GM23338 (cell line): ENCODE results near the gene OASL. TPM values are rescaled to one million over a fixed set of nuclear protein-coding genes. Genes with fewer than 3 reads are reported as not detected.

ENCODE experiments used
- ATAC-seq: fragments of 200-7000 bp; cut with Tn5 transposase; 3 replicates; pipeline ENCODE4 v1.9.1; 2020
- DNase-seq: peaks from one replicate; pipeline ENCODE4 v3.0.0-alpha.2; 2015; ENCODE audit warnings: low spot score
- H2AFZ ChIP-seq: fragments of 200-600 bp; sonication (generic); 2 replicates; pipeline ENCODE4 v1.8.0; 2016; ENCODE audit warnings: antibody characterized with exemption, mild to moderate bottlenecking, moderate library complexity
- H3F3A ChIP-seq: fragments of 200-600 bp; sonication (generic); replicated peaks from 2 replicates; pipeline ENCODE4 v1.8.0; 2017; ENCODE audit warnings: antibody characterized with exemption, mixed run types, low read depth
- H3K27ac ChIP-seq: fragments of 200-600 bp; sonication (generic); 2 replicates; pipeline ENCODE4 v1.6.1; 2016; ENCODE audit warnings: low read depth
- H3K27me3 ChIP-seq: fragments of 200-600 bp; sonication (generic); 2 replicates; pipeline ENCODE4 v1.8.0; 2016; ENCODE audit warnings: mild to moderate bottlenecking, mixed run types, moderate library complexity; ENCODE audit not compliant: insufficient read depth
- H3K36me3 ChIP-seq: fragments of 200-600 bp; sonication (generic); 2 replicates; pipeline ENCODE4 v1.8.0; 2016; ENCODE audit warnings: mild to moderate bottlenecking; ENCODE audit not compliant: insufficient read depth
- H3K4me1 ChIP-seq: fragments of 200-600 bp; sonication (generic); 2 replicates; pipeline ENCODE4 v1.8.0; 2016; ENCODE audit warnings: mild to moderate bottlenecking, moderate library complexity; ENCODE audit not compliant: insufficient read depth
- H3K4me2 ChIP-seq: fragments of 200-600 bp; sonication (generic); 2 replicates; pipeline ENCODE4 v1.7.1; 2017; ENCODE audit warnings: mixed run types
- H3K4me3 ChIP-seq: fragments of 200-600 bp; sonication (generic); 2 replicates; pipeline ENCODE4 v1.6.1; 2016; ENCODE audit warnings: mixed run types
- H3K79me2 ChIP-seq: fragments of 200-600 bp; sonication (generic); replicated peaks from 2 replicates; pipeline ENCODE4 v1.8.0; 2017; ENCODE audit warnings: mild to moderate bottlenecking; ENCODE audit not compliant: insufficient read depth
- H3K9me2 ChIP-seq: fragments of 200-600 bp; sonication (generic); 2 replicates; pipeline ENCODE4 v1.8.0; 2017; ENCODE audit not compliant: insufficient read depth
- H4K20me1 ChIP-seq: fragments of 200-600 bp; sonication (generic); replicated peaks from 2 replicates; pipeline ENCODE4 v1.8.0; 2017; ENCODE audit warnings: mild to moderate bottlenecking; ENCODE audit not compliant: insufficient read depth
- H3K27ac Mint-ChIP-seq: 2 replicates; pipeline ENCODE4 v1.8.0; 2020; ENCODE audit warnings: inconsistent platforms, mild to moderate bottlenecking, moderate library complexity, mixed read lengths
- H3K27me3 Mint-ChIP-seq: 3 replicates; pipeline ENCODE4 v1.8.0; 2022; ENCODE audit warnings: low read depth, mild to moderate bottlenecking, moderate library complexity, mixed read lengths, inconsistent platforms; ENCODE audit not compliant: insufficient read depth, poor library complexity
- H3K36me3 Mint-ChIP-seq: 3 replicates; pipeline ENCODE4 v1.8.0; 2021; ENCODE audit warnings: low read depth, mild to moderate bottlenecking, inconsistent platforms, moderate library complexity, mixed read lengths
- H3K4me1 Mint-ChIP-seq: 3 replicates; pipeline ENCODE4 v1.8.0; 2020; ENCODE audit warnings: mild to moderate bottlenecking, inconsistent platforms, mixed read lengths
- H3K4me3 Mint-ChIP-seq: 3 replicates; pipeline ENCODE4 v1.8.0; 2021; ENCODE audit warnings: moderate library complexity, mild to moderate bottlenecking, inconsistent platforms, mixed read lengths
- H3K9me3 Mint-ChIP-seq: 3 replicates; pipeline ENCODE4 v1.8.0; 2020; ENCODE audit warnings: moderate library complexity, mild to moderate bottlenecking, inconsistent platforms, mixed read lengths
- CREB1 ChIP-seq: fragments of 250-450 bp; sonication (Bioruptor Pico); IDR thresholded peaks from 2 replicates; pipeline ENCODE4 v1.5.0; 2020; ENCODE audit warnings: low read depth, mild to moderate bottlenecking, moderate library complexity
- CTCF ChIP-seq, 2 experiments: fragments of 200-600 bp in 1 of 2; sonication (generic) in 1 of 2; conservative IDR thresholded peaks; 2 replicates each; pipeline versions ENCODE4 v1.5.1 to v1.6.1; 2016 to 2017; ENCODE audit warnings: antibody characterized with exemption in 2 of 2, low read depth in 2 of 2, mild to moderate bottlenecking in 2 of 2, moderate library complexity in 1 of 2
- ETS1 ChIP-seq: IDR thresholded peaks from 2 replicates; pipeline ENCODE4 v1.6.1; 2016; ENCODE audit warnings: antibody characterized with exemption
- EZH2phosphoT487 ChIP-seq: fragments of 200-600 bp; sonication (generic); IDR thresholded peaks from one replicate; pipeline ENCODE4 v1.8.1; 2018; ENCODE audit warnings: antibody characterized with exemption; ENCODE audit not compliant: unreplicated experiment
- JUNB ChIP-seq: IDR thresholded peaks from one replicate; pipeline ENCODE4 v1.6.1; 2016; ENCODE audit warnings: antibody characterized with exemption; ENCODE audit not compliant: unreplicated experiment
- REST ChIP-seq: IDR thresholded peaks from one replicate; pipeline ENCODE4 v1.6.1; 2018; ENCODE audit warnings: antibody characterized with exemption; ENCODE audit not compliant: unreplicated experiment
- STAT1 ChIP-seq: IDR thresholded peaks from one replicate; pipeline ENCODE4 v1.6.1; 2016; ENCODE audit warnings: antibody characterized with exemption; ENCODE audit not compliant: unreplicated experiment
- ZNF114 ChIP-seq: fragments of 250-450 bp; sonication (Bioruptor Pico); IDR thresholded peaks from 2 replicates; pipeline ENCODE4 v1.5.0; 2020; ENCODE audit warnings: mild to moderate bottlenecking, moderate library complexity
- ZNF331 ChIP-seq: fragments of 250-450 bp; sonication (Bioruptor Pico); IDR thresholded peaks from 2 replicates; pipeline ENCODE4 v1.5.0; 2020; ENCODE audit warnings: low read depth, mild to moderate bottlenecking, moderate library complexity
- ZNF462 ChIP-seq: fragments of 250-450 bp; sonication (Bioruptor Pico); IDR thresholded peaks from 2 replicates; pipeline ENCODE4 v1.5.0; 2020; ENCODE audit warnings: mild to moderate bottlenecking, moderate library complexity
- polyA plus RNA-seq: library from polyadenylated mRNA; unstranded; fragments of >200 nt; fragmentation: Nextera tagmentation; extraction: Ambion mirVana; gene quantifications from 2 replicates; pipeline ENCODE4 v1.2.1, GENCODE V29; 2016
- total RNA-seq: library from RNA; depleted of rRNA; stranded (reverse); fragments of >200 nt; shearing (Covaris generic); gene quantifications from 2 replicates; pipeline ENCODE4 v1.2.3, GENCODE V29; 2014

OASL gene
- total and polyA plus RNA-seq, 2 experiments from 2014 or later, result not detected

GRCh38 chr12:121023799-121024198 is 15.2 kb downstream of the OASL start:
- no peaks in the 10 kb centered on the region for H3K79me2 ChIP-seq
- no peak for ATAC-seq

More at GRCh38 chr12:121023799-121024198, 15.2 kb downstream of the OASL start:
- no peaks in the 10 kb centered on the region for H4K20me1 ChIP-seq
- H3F3A ChIP-seq, result no peaks in the 10 kb centered on the region
- no peak overlapping the region for H3K4me2 ChIP-seq
- no peaks in the 10 kb centered on the region for H3K36me3 ChIP-seq
- no peak overlapping the region for H3K4me3 ChIP-seq
- H3K36me3 Mint-ChIP-seq, result no peaks in the 10 kb centered on the region
- H3K27me3 ChIP-seq, result no peaks in the 10 kb centered on the region
- no peaks in the 10 kb centered on the region for H3K4me1 ChIP-seq
- H2AFZ ChIP-seq, result no peak overlapping the region
- peaks cover 12% of the 10 kb centered on the region for H3K27me3 Mint-ChIP-seq
- H3K27ac ChIP-seq, result no peak overlapping the region
- H3K9me3 Mint-ChIP-seq, result no peaks in the 10 kb centered on the region
- no peaks in the 10 kb centered on the region; the same call in 1 of the 2 replicates for H3K9me2 ChIP-seq
- H3K4me3 Mint-ChIP-seq, result no peak overlapping the region
- no peak for DNase-seq
- H3K4me1 Mint-ChIP-seq, result no peaks in the 10 kb centered on the region
- no peak overlapping the region for H3K27ac Mint-ChIP-seq
- no peak for TF ChIP-seq STAT1
- TF ChIP-seq ZNF331 (CRISPR knock-in tag), result no peak
- TF ChIP-seq CREB1 (CRISPR knock-in tag), result no peak
- TF ChIP-seq REST, result no peak
- no peak for TF ChIP-seq ZNF114 (CRISPR knock-in tag)
- no peak for TF ChIP-seq ETS1
- no peak for TF ChIP-seq ZNF462 (CRISPR knock-in tag)
- TF ChIP-seq CTCF (conservative IDR thresholded peaks at IDR 0.05; ENCODE audit: low read depth in 2 of 2), result no peak
- TF ChIP-seq EZH2phosphoT487, result no peak
- no peak for TF ChIP-seq JUNB
